Endothelial cell (in vitro differentiated cells): Measurements from ENCODE around the gene ANKRD29. TPM values are rescaled to one million over a fixed set of nuclear protein-coding genes. Genes with fewer than 3 reads are reported as not detected.

Source experiments
- DNase-seq: peaks from one replicate; pipeline ENCODE4 v3.0.0; 2021; ENCODE audit warnings: low spot score
- H3K27ac Mint-ChIP-seq: one replicate; pipeline ENCODE4 v1.8.0; 2021; ENCODE audit warnings: mixed read lengths, inconsistent platforms; ENCODE audit not compliant: unreplicated experiment
- H3K27me3 Mint-ChIP-seq: one replicate; pipeline ENCODE4 v1.8.0; 2021; ENCODE audit warnings: mild to moderate bottlenecking, moderate library complexity, mixed read lengths, inconsistent platforms; ENCODE audit not compliant: unreplicated experiment
- H3K36me3 Mint-ChIP-seq: one replicate; pipeline ENCODE4 v1.8.0; 2021; ENCODE audit warnings: mild to moderate bottlenecking, low read depth, mixed read lengths, inconsistent platforms; ENCODE audit not compliant: unreplicated experiment
- H3K4me1 Mint-ChIP-seq: one replicate; pipeline ENCODE4 v1.8.0; 2021; ENCODE audit warnings: mild to moderate bottlenecking, mixed read lengths, inconsistent platforms; ENCODE audit not compliant: unreplicated experiment
- H3K4me3 Mint-ChIP-seq: one replicate; pipeline ENCODE4 v1.8.0; 2021; ENCODE audit warnings: mild to moderate bottlenecking, mixed read lengths, inconsistent platforms; ENCODE audit not compliant: unreplicated experiment
- H3K9me3 Mint-ChIP-seq: one replicate; pipeline ENCODE4 v1.8.0; 2021; ENCODE audit warnings: mixed read lengths, inconsistent platforms; ENCODE audit not compliant: unreplicated experiment
- CTCF ChIP-seq: fragments of 200-600 bp; sonication (generic); IDR thresholded peaks from one replicate; pipeline ENCODE4 v1.5.0; 2021; ENCODE audit warnings: antibody characterized with exemption; ENCODE audit not compliant: unreplicated experiment
- total RNA-seq: library from RNA; stranded (reverse); fragmentation: NEBNext Ultra II Directional; extraction: Animal tissue kit (Norgen Biotek cat#: 25700); gene quantifications from one replicate; pipeline ENCODE4 v1.2.1, GENCODE V29; 2021; ENCODE audit not compliant: unreplicated experiment

Gene ANKRD29
- total RNA-seq, 1 donor from 2014 or later: not detected

DNA sequence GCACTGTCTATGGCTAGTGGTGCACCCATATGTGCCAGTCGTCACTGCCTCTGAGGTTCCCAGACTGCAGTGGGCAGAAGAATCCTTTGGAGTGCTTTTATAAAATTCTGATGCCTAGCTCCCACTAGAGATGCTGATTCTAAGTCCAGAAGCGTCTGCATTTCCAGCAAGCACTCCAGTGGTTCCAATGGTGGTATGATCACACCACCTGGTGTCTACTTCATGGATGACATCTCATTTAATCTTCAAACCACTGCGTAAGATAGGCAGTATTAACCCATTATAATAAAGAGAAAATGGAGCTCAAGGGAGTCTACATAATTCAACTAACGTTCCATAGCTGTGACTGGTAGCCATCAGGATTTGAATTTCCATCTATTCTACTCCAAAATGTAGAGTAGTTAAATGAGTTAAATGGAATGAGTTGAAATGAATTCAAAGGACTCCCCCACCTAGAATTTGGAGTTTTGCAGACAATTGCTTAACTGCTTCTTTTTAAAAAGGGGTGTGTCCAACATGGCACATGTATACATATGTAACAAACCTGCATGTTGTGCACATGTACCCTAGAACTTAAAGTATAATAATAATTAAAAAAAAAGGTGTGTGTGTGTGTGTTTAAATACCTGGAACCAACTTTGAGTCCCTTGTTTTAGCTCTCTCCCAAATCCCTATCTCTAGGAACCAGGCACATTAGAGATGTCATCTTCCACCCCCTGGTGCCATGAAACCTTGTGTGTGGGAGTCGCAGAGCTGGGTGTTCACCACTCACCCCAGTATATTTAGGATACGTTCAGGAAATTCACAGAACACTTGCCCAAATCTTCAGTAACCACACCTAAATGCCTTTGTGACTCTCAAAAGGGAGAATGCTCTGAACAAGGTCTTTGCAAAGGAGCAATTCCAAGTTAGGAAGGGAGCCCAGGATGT, 40.6 kb upstream of the ANKRD29 start:
- peak; percentile 41 for TF ChIP-seq CTCF
- peak; percentile 36 for DNase-seq
- no peaks in the 10 kb centered on the region for H3K4me1 Mint-ChIP-seq
- peaks cover 3% of the 10 kb centered on the region for H3K27me3 Mint-ChIP-seq
- H3K27ac Mint-ChIP-seq: no peak overlapping the region
- no peaks in the 10 kb centered on the region for H3K9me3 Mint-ChIP-seq
- H3K4me3 Mint-ChIP-seq: no peak overlapping the region
- H3K36me3 Mint-ChIP-seq: no peaks in the 10 kb centered on the region

DNA sequence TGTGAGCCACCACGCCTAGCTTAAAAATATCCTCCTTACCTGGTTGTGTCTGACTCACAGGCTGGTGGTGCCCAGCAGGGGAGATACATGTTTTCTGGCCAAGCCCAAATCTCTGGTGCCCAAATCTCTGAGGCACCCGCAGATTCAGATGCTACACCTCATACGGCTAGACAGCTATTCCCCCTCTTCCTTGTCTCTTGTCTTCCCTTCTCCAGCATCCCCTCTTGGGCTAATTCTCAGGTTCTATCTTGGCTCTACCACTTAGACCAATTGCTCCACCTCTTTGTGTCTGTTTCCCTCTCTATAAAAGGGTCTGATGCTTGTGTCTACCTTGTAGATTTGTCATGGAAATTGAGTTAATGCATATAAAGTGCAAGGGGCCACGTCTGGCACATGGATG, 39.9 kb upstream of the ANKRD29 start:
- no peak for DNase-seq
- H3K36me3 Mint-ChIP-seq: no peaks in the 10 kb centered on the region
- H3K4me1 Mint-ChIP-seq: no peaks in the 10 kb centered on the region
- no peak for TF ChIP-seq CTCF
- H3K27me3 Mint-ChIP-seq: peaks cover 3% of the 10 kb centered on the region
- H3K9me3 Mint-ChIP-seq: no peaks in the 10 kb centered on the region
- no peak overlapping the region for H3K27ac Mint-ChIP-seq
- H3K4me3 Mint-ChIP-seq: no peak overlapping the region

DNA sequence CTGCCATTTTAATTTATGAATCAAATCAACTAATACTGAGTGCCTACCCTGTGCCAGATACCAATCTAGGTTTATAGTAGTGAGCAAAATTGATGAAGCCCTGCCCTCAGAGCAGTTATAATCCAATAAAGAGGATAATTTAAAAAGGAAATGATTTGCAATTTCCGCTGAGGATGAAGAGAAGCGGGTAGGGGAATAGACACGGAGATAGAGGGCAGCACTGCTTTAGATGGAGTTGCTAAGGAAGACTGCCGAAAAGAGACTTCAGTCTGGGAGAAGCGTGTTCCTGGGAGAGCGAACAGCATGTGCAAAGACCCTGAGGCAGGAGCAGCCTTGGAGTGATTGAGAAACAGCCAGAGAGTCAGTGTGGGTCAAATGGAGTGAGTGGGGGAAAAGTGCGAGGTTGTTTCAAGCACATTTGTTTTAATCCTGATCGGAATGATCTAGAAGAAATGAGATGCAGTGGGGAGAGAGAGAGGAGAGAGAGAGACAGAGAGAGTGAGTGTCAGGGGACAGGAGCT, 38.9 kb upstream of the ANKRD29 start:
- no peak overlapping the region for H3K27ac Mint-ChIP-seq
- no peak overlapping the region for H3K4me3 Mint-ChIP-seq
- H3K36me3 Mint-ChIP-seq: no peaks in the 10 kb centered on the region
- TF ChIP-seq CTCF: no peak
- H3K27me3 Mint-ChIP-seq: peaks cover 3% of the 10 kb centered on the region
- H3K9me3 Mint-ChIP-seq: no peaks in the 10 kb centered on the region
- no peak for DNase-seq
- no peaks in the 10 kb centered on the region for H3K4me1 Mint-ChIP-seq

DNA sequence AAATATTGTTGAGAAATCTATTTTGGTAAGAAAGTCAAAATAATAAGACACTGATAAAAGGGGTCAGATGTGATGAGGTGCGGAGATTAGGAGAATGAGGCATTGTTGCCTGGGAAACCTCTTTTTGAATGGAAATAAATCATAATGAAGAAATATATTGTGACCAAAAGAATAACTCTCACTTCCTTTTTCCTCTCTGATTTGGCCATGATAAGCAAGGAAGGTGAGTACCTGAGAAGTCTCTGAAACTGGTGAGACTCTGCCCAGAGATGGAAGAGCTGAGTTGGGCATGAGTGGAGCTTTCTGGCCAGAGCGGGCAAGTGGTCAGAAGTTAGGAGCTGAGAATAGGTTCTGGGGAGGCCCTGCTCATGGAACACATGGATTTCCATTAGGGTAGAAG, 38.3 kb upstream of the ANKRD29 start:
- DNase-seq: no peak
- no peaks in the 10 kb centered on the region for H3K36me3 Mint-ChIP-seq
- no peak overlapping the region for H3K27ac Mint-ChIP-seq
- H3K27me3 Mint-ChIP-seq: peaks cover 3% of the 10 kb centered on the region
- no peak for TF ChIP-seq CTCF
- no peaks in the 10 kb centered on the region for H3K4me1 Mint-ChIP-seq
- H3K9me3 Mint-ChIP-seq: no peaks in the 10 kb centered on the region
- H3K4me3 Mint-ChIP-seq: no peak overlapping the region
